ENCODE measurements around the gene SNHG17. TPM values are rescaled to one million over a fixed set of nuclear protein-coding genes. Genes with fewer than 3 reads are reported as not detected.

SNHG17 gene
- total and polyA plus RNA-seq, 9 of the 15 experiments (the other 6 are each of a cell fraction or from before 2014, with no cell fraction given): 29.8 to 106 (median 57.7) TPM

- TF ChIP-seq ZNF639 (CRISPR knock-in tag; conservative IDR thresholded peaks at IDR 0.05 in 1 of 2, IDR thresholded peaks at IDR 0.05 in 1 of 2): no peak
- peak; percentile 64; the same call in 1 of the 2 replicates for TF ChIP-seq LCOR (CRISPR knock-in tag; IDR thresholded peaks at IDR 0.05)
- TF ChIP-seq GMEB1 (CRISPR knock-in tag; IDR thresholded peaks at IDR 0.05): peak; percentile 84
- TF ChIP-seq KAT8 (IDR thresholded peaks at IDR 0.05; ENCODE audit: low read depth): no peak
- peak; percentile 89 for TF ChIP-seq RBFOX2 (IDR thresholded peaks at IDR 0.05; ENCODE audit: low read depth, low read length)
- peak; percentile 51; the same call in 1 of the 2 replicates for TF ChIP-seq ELF2 (CRISPR knock-in tag; IDR thresholded peaks at IDR 0.05)
- 0 out of 4 replicates have a peak, but pooled peaks of 1 of the 2 experiments have one; percentile 35 for TF ChIP-seq HDAC1 (IDR thresholded peaks at IDR 0.05)
- TF ChIP-seq SMARCB1 (IDR thresholded peaks at IDR 0.05; ENCODE audit: insufficient read length, low read depth): no peak
- peak; percentile 68; the same call in 1 of the 2 replicates for TF ChIP-seq TAF7 (tag; IDR thresholded peaks at IDR 0.05)
- TF ChIP-seq COPS2 (conservative IDR thresholded peaks at IDR 0.05): no peak
- no peak for TF ChIP-seq ZNF121 (CRISPR knock-in tag; conservative IDR thresholded peaks at IDR 0.05)
- peak; percentile 88 for TF ChIP-seq ELF1 (tag; IDR thresholded peaks at IDR 0.05)
- TF ChIP-seq REST (IDR thresholded peaks at IDR 0.05; ENCODE audit: borderline replicate concordance): peak; percentile 59; the same call in 1 of the 2 replicates
- no peak for TF ChIP-seq REST (CRISPR knock-in tag; IDR thresholded peaks at IDR 0.05; ENCODE audit: low read depth)
- no peak for TF ChIP-seq MCM7 (IDR thresholded peaks at IDR 0.05)
Observed at GRCh38 chr20:38472513-38473366, 37.6 kb upstream of the SNHG17 start, which contains the start of gene RALGAPB (continued).

Data from K562 (cell line).